Osteoblast (primary cell): ENCODE measurements around the gene ZDHHC14. TPM values are rescaled to one million over a fixed set of nuclear protein-coding genes. Genes with fewer than 3 reads are reported as not detected.

Experiments
- DNase-seq: peaks from one replicate; pipeline ENCODE4 v3.0.0; 2011; ENCODE audit warnings: low spot score, mixed read lengths; ENCODE audit not compliant: insufficient read length; ENCODE audit errors: missing footprints
- H2AFZ ChIP-seq: 2 replicates; pipeline ENCODE4 v1.6.0; 2011; ENCODE audit warnings: mild to moderate bottlenecking, low read length
- H3K27ac ChIP-seq: 2 replicates; pipeline ENCODE4 v1.5.1; 2011; ENCODE audit warnings: mild to moderate bottlenecking, low read depth, low read length, moderate library complexity
- H3K27me3 ChIP-seq: 2 replicates; pipeline ENCODE4 v1.6.0; 2012; ENCODE audit warnings: mild to moderate bottlenecking, control low read depth, inconsistent platforms, low read length, moderate library complexity; ENCODE audit not compliant: insufficient read depth
- H3K36me3 ChIP-seq: 2 replicates; pipeline ENCODE4 v1.5.1; 2011; ENCODE audit warnings: mild to moderate bottlenecking, low read length, control low read depth, moderate library complexity; ENCODE audit not compliant: insufficient read depth
- H3K4me1 ChIP-seq: 2 replicates; pipeline ENCODE4 v1.5.1; 2011; ENCODE audit warnings: mild to moderate bottlenecking, low read length, control low read depth, moderate library complexity; ENCODE audit not compliant: insufficient read depth
- H3K4me2 ChIP-seq: 2 replicates; pipeline ENCODE4 v1.6.0; 2011; ENCODE audit warnings: mild to moderate bottlenecking, low read length; ENCODE audit not compliant: insufficient read depth
- H3K4me3 ChIP-seq: fragments of 200-600 bp; sonication (generic); 3 replicates; pipeline ENCODE4 v1.5.1; 2012; ENCODE audit warnings: mild to moderate bottlenecking, low read length, inconsistent platforms; ENCODE audit not compliant: insufficient read depth
- H3K79me2 ChIP-seq: 2 replicates; pipeline ENCODE4 v1.6.0; 2012; ENCODE audit warnings: mild to moderate bottlenecking, low read length, control low read depth, inconsistent platforms; ENCODE audit not compliant: insufficient read depth
- H3K9me3 ChIP-seq: 2 replicates; pipeline ENCODE4 v1.5.1; 2011; ENCODE audit warnings: low read depth, low read length, control low read depth
- H4K20me1 ChIP-seq: 2 replicates; pipeline ENCODE4 v1.6.0; 2012; ENCODE audit warnings: mild to moderate bottlenecking, low read length, control low read depth; ENCODE audit not compliant: insufficient read depth
- CTCF ChIP-seq: IDR thresholded peaks from 2 replicates; pipeline ENCODE4 v1.5.1; 2011; ENCODE audit warnings: mild to moderate bottlenecking, low read depth, low read length, moderate library complexity; ENCODE audit errors: extremely low read depth
- total RNA-seq: library from RNA; depleted of rRNA; stranded (reverse); fragments of >200 nt; gene quantifications from 2 replicates; pipeline ENCODE4 v1.2.3, GENCODE V29; 2012

The ZDHHC14 gene
- total RNA-seq, 1 donor, result 1.4 TPM

GRCh38 chr6:157497579-157497978, 116.6 kb downstream of the ZDHHC14 start:
- Histone ChIP-seq H3K9me3 (no peaks in the 10 kb centered on the region), H3K27me3 (no peaks in the 10 kb centered on the region), H3K79me2 (no peaks in the 10 kb centered on the region), H3K36me3 (no peaks in the 10 kb centered on the region), H3K27ac (no peak overlapping the region), H4K20me1 (no peaks in the 10 kb centered on the region), H3K4me1 (no peaks in the 10 kb centered on the region), H3K4me3 (no peak overlapping the region), H2AFZ (no peak overlapping the region), H3K4me2 (no peak overlapping the region)
- DNase-seq, result no peak
- no peak for TF ChIP-seq CTCF

GRCh38 chr6:157498817-157499216, 117.8 kb downstream of the ZDHHC14 start:
- H2AFZ ChIP-seq, result no peak overlapping the region
- no peaks in the 10 kb centered on the region for H3K4me1 ChIP-seq
- no peaks in the 10 kb centered on the region for H4K20me1 ChIP-seq
- H3K4me3 ChIP-seq, result no peak overlapping the region
- no peak for DNase-seq
- no peaks in the 10 kb centered on the region for H3K9me3 ChIP-seq
- no peak overlapping the region for H3K27ac ChIP-seq
- no peak for TF ChIP-seq CTCF
- H3K27me3 ChIP-seq, result no peaks in the 10 kb centered on the region
- H3K79me2 ChIP-seq, result no peaks in the 10 kb centered on the region
- H3K36me3 ChIP-seq, result no peaks in the 10 kb centered on the region
- no peak overlapping the region for H3K4me2 ChIP-seq

GRCh38 chr6:157500022-157500421, 119.0 kb downstream of the ZDHHC14 start:
- H4K20me1 ChIP-seq, result no peaks in the 10 kb centered on the region
- H3K4me1 ChIP-seq, result no peaks in the 10 kb centered on the region
- H3K27ac ChIP-seq, result no peak overlapping the region
- no peak overlapping the region for H3K4me3 ChIP-seq
- no peak overlapping the region for H2AFZ ChIP-seq
- DNase-seq, result no peak
- TF ChIP-seq CTCF, result no peak
- no peaks in the 10 kb centered on the region for H3K27me3 ChIP-seq
- no peaks in the 10 kb centered on the region for H3K79me2 ChIP-seq
- H3K9me3 ChIP-seq, result no peaks in the 10 kb centered on the region
- H3K36me3 ChIP-seq, result no peaks in the 10 kb centered on the region
- no peak overlapping the region for H3K4me2 ChIP-seq

- no peaks in the 10 kb centered on the region for H3K27me3 ChIP-seq
- no peak overlapping the region for H3K27ac ChIP-seq
- no peak for TF ChIP-seq CTCF
- H2AFZ ChIP-seq, result no peak overlapping the region
- H4K20me1 ChIP-seq, result no peaks in the 10 kb centered on the region
- H3K4me3 ChIP-seq, result no peak overlapping the region
- no peaks in the 10 kb centered on the region for H3K79me2 ChIP-seq
- H3K4me2 ChIP-seq, result no peak overlapping the region
- no peaks in the 10 kb centered on the region for H3K36me3 ChIP-seq
- peaks cover 11% of the 10 kb centered on the region for H3K9me3 ChIP-seq
- no peaks in the 10 kb centered on the region for H3K4me1 ChIP-seq
- no peak for DNase-seq
These were observed 122.2 kb downstream of the ZDHHC14 start for GRCh38 chr6:157503018-157503747.
